ENCODE measurements around the gene RAPGEFL1. TPM values are rescaled to one million over a fixed set of nuclear protein-coding genes. Genes with fewer than 3 reads are reported as not detected.

RAPGEFL1 gene
- total and polyA plus RNA-seq, 4 donors: 6.4 to 16.6 (median 11.2) TPM

DNA sequence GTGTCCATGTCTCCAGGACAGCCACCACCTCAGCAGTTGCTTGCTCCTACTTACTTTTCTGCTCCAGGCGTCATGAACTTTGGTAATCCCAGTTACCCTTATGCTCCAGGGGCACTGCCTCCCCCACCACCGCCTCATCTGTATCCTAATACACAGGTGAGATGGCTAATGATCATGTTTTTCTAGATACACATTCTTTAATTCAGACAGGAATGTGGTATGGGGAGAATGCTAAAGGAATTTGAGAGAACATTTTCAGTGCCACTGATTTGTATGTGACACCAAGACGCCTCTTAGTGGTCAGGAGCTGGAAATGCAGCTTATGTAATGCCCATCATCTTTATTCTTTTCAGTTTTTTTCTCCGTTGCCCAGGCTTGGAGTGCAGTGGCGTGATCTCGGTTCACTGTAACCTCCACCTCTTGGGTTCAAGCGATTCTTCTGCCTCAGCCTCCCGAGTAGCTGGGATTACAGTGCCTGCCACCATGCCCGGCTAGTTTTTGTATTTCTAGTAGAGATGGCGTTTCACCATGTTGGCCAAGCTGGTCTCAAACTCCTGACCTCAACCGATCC lies 8.9 kb upstream of the RAPGEFL1 start:
- DNase-seq (no peak), ATAC-seq (ENCODE audit: low FRiP score) (peak; percentile 85)
- intact Hi-C loops (cut with DNase I): loop anchor here (2.0 to 5.0 kb wide), 3 partner anchors 56 to 151 kb away; partner anchors contain the start of gene CSF3 (in 2 of the 2)
- no peak overlapping the region for H3K4me3 ChIP-seq (ENCODE audit: low read length in 2 of 2)
- peaks cover 8 to 14% of the 10 kb centered on the region in 2 donors for H3K36me3 ChIP-seq (ENCODE audit: control insufficient read depth in 1 of 2, insufficient read depth in 2 of 2, low read length in 1 of 2)
- H3K27me3 ChIP-seq (ENCODE audit: control insufficient read depth in 1 of 2, insufficient read depth in 2 of 2, low read length in 1 of 2): no peaks in the 10 kb centered on the region
- H3K4me1 ChIP-seq (ENCODE audit: control insufficient read depth in 1 of 2, insufficient read depth in 2 of 2, low read length in 2 of 2): peaks cover 0 to 3% of the 10 kb centered on the region in 2 donors
- no peaks in the 10 kb centered on the region for H3K9me3 ChIP-seq (ENCODE audit: control insufficient read depth, low read length)
- WGBS, 2 donors: 29 to 32% methylated on average over 11 of the region's 11 CpGs
- H3K27ac ChIP-seq (ENCODE audit: low read depth in 1 of 2, low read length in 2 of 2): peak overlapping the region in 1 of 2 donors; percentile 71

- Histone ChIP-seq H3K27ac (ENCODE audit: low read depth in 1 of 2, low read length in 2 of 2) (no peak overlapping the region), H3K4me1 (ENCODE audit: control insufficient read depth in 1 of 2, insufficient read depth in 2 of 2, low read length in 2 of 2) (peaks cover 0 to 3% of the 10 kb centered on the region in 2 donors), H3K27me3 (ENCODE audit: control insufficient read depth in 1 of 2, insufficient read depth in 2 of 2, low read length in 1 of 2) (no peaks in the 10 kb centered on the region), H3K4me3 (ENCODE audit: low read length in 2 of 2) (no peak overlapping the region), H3K9me3 (ENCODE audit: control insufficient read depth, low read length) (no peaks in the 10 kb centered on the region), H3K36me3 (ENCODE audit: control insufficient read depth in 1 of 2, insufficient read depth in 2 of 2, low read length in 1 of 2) (peaks cover 8 to 13% of the 10 kb centered on the region in 2 donors)
- DNase-seq: peak in 1 of 2 donors; percentile 3
- intact Hi-C loops (cut with DNase I): no loop called here
- ATAC-seq (ENCODE audit: low FRiP score): no peak
- 81 to 88% methylated on average over 2 of the region's 2 CpGs for WGBS, 2 donors
Observed at GRCh38 chr17:40170325-40170724, 6.9 kb upstream of the RAPGEFL1 start.

DNA sequence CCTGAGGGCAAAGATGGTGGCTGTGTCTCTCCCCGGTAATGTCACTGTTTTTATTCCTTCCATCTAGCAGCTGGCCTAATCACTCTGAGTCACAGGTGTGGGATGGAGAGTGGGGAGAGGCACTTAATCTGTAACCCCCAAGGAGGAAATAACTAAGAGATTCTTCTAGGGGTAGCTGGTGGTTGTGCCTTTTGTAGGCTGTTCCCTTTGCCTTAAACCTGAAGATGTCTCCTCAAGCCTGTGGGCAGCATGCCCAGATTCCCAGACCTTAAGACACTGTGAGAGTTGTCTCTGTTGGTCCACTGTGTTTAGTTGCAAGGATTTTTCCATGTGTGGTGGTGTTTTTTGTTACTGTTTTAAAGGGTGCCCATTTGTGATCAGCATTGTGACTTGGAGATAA lies 5.5 kb upstream of the RAPGEFL1 start:
- H3K36me3 ChIP-seq (ENCODE audit: control insufficient read depth in 1 of 2, insufficient read depth in 2 of 2, low read length in 1 of 2): peaks cover 8 to 13% of the 10 kb centered on the region in 2 donors
- 72 to 74% methylated on average over 1 of the region's 1 CpG for WGBS, 2 donors
- H3K27me3 ChIP-seq (ENCODE audit: control insufficient read depth in 1 of 2, insufficient read depth in 2 of 2, low read length in 1 of 2): no peaks in the 10 kb centered on the region
- H3K4me3 ChIP-seq (ENCODE audit: low read length in 2 of 2): no peak overlapping the region
- no peak overlapping the region for H3K27ac ChIP-seq (ENCODE audit: low read depth in 1 of 2, low read length in 2 of 2)
- DNase-seq (no peak), ATAC-seq (ENCODE audit: low FRiP score) (no peak)
- intact Hi-C loops (cut with DNase I): no loop called here
- H3K4me1 ChIP-seq (ENCODE audit: control insufficient read depth in 1 of 2, insufficient read depth in 2 of 2, low read length in 2 of 2): peaks cover 0 to 3% of the 10 kb centered on the region in 2 donors
- H3K9me3 ChIP-seq (ENCODE audit: control insufficient read depth, low read length): no peaks in the 10 kb centered on the region

DNA sequence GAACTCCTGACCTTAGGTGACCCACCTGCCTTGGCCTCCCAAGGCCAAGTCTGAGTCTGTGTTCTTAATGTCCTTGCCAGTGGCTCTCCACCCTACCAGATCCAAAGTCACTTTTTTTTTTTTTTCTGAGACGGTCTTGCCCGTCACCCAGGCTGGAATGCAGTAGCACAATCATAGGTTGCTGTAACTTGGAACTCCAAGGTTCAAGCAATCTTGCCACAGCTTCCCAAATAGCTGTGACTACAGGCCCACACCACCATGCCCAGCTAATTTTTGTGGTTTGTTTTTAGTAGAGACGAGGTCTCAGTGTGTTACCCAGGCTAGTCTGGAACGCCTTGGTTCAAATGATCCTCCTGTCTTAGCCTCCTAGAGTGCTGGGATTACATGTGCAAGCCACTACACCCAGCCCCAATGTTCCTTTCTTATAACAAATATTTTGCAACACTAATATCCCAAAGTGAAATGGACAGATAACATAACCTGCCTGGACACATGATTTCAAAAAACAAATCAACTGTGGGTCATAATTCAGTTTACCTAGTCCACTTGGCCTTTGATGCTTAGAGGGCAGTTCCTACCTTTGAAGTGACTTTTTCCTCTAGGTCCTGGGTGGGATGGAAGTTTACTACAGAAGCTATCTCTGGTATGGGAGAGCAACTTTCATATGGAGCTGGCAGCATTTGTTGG lies 4.0 kb upstream of the RAPGEFL1 start:
- no peak overlapping the region for H3K27ac ChIP-seq (ENCODE audit: low read depth in 1 of 2, low read length in 2 of 2)
- H3K4me3 ChIP-seq (ENCODE audit: low read length in 2 of 2): no peak overlapping the region
- H3K4me1 ChIP-seq (ENCODE audit: control insufficient read depth in 1 of 2, insufficient read depth in 2 of 2, low read length in 2 of 2): peaks cover 0 to under 1% of the 10 kb centered on the region in 2 donors
- peaks cover 8 to 12% of the 10 kb centered on the region in 2 donors for H3K36me3 ChIP-seq (ENCODE audit: control insufficient read depth in 1 of 2, insufficient read depth in 2 of 2, low read length in 1 of 2)
- H3K27me3 ChIP-seq (ENCODE audit: control insufficient read depth in 1 of 2, insufficient read depth in 2 of 2, low read length in 1 of 2): no peaks in the 10 kb centered on the region
- DNase-seq (peak in 1 of 2 donors; percentile 4), ATAC-seq (ENCODE audit: low FRiP score) (no peak)
- intact Hi-C loops (cut with DNase I): no loop called here
- 66 to 72% methylated on average over 4 of the region's 4 CpGs for WGBS, 2 donors
- no peaks in the 10 kb centered on the region for H3K9me3 ChIP-seq (ENCODE audit: control insufficient read depth, low read length)

DNA sequence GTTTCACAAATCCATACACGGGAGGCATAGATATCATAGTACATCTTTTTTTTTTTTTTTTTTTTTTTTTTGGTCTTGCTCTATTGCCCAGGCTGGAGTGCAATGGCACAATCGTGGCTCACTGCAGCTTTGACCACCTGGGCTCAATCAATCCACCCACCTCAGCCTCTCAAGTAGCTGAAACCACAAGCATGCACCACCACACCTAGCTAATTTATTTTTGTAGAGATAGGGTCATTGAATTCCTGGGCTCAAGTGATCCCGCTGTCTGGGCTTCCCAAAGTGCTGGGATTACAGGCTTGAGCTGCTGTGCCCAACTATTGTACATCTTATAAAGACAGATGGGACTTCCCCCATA lies 3.5 kb upstream of the RAPGEFL1 start:
- Histone ChIP-seq H3K36me3 (ENCODE audit: control insufficient read depth in 1 of 2, insufficient read depth in 2 of 2, low read length in 1 of 2) (peaks cover 8 to 12% of the 10 kb centered on the region in 2 donors), H3K27me3 (ENCODE audit: control insufficient read depth in 1 of 2, insufficient read depth in 2 of 2, low read length in 1 of 2) (no peaks in the 10 kb centered on the region), H3K9me3 (ENCODE audit: control insufficient read depth, low read length) (no peaks in the 10 kb centered on the region), H3K4me1 (ENCODE audit: control insufficient read depth in 1 of 2, insufficient read depth in 2 of 2, low read length in 2 of 2) (no peaks in the 10 kb centered on the region), H3K4me3 (ENCODE audit: low read length in 2 of 2) (no peak overlapping the region), H3K27ac (ENCODE audit: low read depth in 1 of 2, low read length in 2 of 2) (no peak overlapping the region)
- DNase-seq (no peak), ATAC-seq (ENCODE audit: low FRiP score) (no peak)
- WGBS, 2 donors: 67 to 68% methylated on average over 3 of the region's 3 CpGs
- intact Hi-C loops (cut with DNase I): no loop called here

DNA sequence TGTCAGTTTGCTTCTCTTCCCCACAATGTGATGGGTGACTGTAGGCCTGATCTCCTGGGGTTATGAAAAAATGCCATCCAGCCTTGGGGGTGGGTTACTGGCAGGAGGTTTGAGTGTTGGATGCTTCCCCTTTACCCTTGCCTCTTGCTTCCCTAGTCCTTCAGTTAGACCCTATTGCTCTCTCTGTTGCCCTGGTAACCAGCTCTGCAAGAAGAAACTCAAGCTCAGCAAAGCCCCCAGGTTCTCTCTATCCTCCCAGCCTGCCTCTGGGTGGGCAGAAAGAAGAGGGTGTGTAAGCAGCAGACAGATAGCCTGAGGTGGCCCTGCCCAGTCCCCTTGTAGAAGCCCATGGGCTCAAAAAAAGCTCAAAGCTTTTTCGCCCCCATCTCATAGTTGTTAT lies 2.8 kb upstream of the RAPGEFL1 start:
- Histone ChIP-seq H3K9me3 (ENCODE audit: control insufficient read depth, low read length) (no peaks in the 10 kb centered on the region), H3K27me3 (ENCODE audit: control insufficient read depth in 1 of 2, insufficient read depth in 2 of 2, low read length in 1 of 2) (no peaks in the 10 kb centered on the region), H3K4me1 (ENCODE audit: control insufficient read depth in 1 of 2, insufficient read depth in 2 of 2, low read length in 2 of 2) (no peaks in the 10 kb centered on the region), H3K27ac (ENCODE audit: low read depth in 1 of 2, low read length in 2 of 2) (no peak overlapping the region), H3K36me3 (ENCODE audit: control insufficient read depth in 1 of 2, insufficient read depth in 2 of 2, low read length in 1 of 2) (peaks cover 6 to 12% of the 10 kb centered on the region in 2 donors), H3K4me3 (ENCODE audit: low read length in 2 of 2) (no peak overlapping the region)
- 93 to 96% methylated on average over 1 of the region's 1 CpG for WGBS, 2 donors
- DNase-seq (no peak), ATAC-seq (ENCODE audit: low FRiP score) (no peak)
- intact Hi-C loops (cut with DNase I): no loop called here

GRCh38 chr17:40175928-40176753 lies 1.1 kb upstream of the RAPGEFL1 start:
- H3K27me3 ChIP-seq (ENCODE audit: control insufficient read depth in 1 of 2, insufficient read depth in 2 of 2, low read length in 1 of 2): no peaks in the 10 kb centered on the region
- DNase-seq (no peak), ATAC-seq (ENCODE audit: low FRiP score) (no peak)
- no peak overlapping the region for H3K27ac ChIP-seq (ENCODE audit: low read depth in 1 of 2, low read length in 2 of 2)
- intact Hi-C loops (cut with DNase I): no loop called here
- no peak overlapping the region for H3K4me3 ChIP-seq (ENCODE audit: low read length in 2 of 2)
- 88 to 93% methylated on average over 7 of the region's 7 CpGs for WGBS, 2 donors
- H3K9me3 ChIP-seq (ENCODE audit: control insufficient read depth, low read length): no peaks in the 10 kb centered on the region
- H3K4me1 ChIP-seq (ENCODE audit: control insufficient read depth in 1 of 2, insufficient read depth in 2 of 2, low read length in 2 of 2): no peaks in the 10 kb centered on the region
- peaks cover 3 to 5% of the 10 kb centered on the region in 2 donors for H3K36me3 ChIP-seq (ENCODE audit: control insufficient read depth in 1 of 2, insufficient read depth in 2 of 2, low read length in 1 of 2)

DNA sequence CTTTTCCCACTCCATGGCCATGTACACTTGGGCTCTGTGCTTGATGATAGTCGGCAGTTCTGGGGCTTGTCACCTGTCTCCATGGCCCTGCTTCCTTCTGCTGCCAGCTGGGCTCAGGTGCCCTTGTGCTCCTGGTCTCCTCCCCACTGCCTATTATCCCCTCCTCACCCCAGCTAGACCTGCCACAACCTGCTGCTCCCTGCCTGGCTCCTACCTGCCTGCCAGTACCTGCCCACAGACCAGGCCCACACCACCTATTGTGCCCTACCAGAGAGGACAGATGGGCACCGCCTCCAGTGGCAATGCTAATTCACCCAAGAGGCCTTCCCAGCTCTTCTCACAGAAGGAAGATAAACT lies 538 bp upstream of the RAPGEFL1 start:
- Histone ChIP-seq H3K36me3 (ENCODE audit: control insufficient read depth in 1 of 2, insufficient read depth in 2 of 2, low read length in 1 of 2) (peaks cover 0 to 2% of the 10 kb centered on the region in 2 donors), H3K27me3 (ENCODE audit: control insufficient read depth in 1 of 2, insufficient read depth in 2 of 2, low read length in 1 of 2) (no peaks in the 10 kb centered on the region), H3K9me3 (ENCODE audit: control insufficient read depth, low read length) (no peaks in the 10 kb centered on the region), H3K27ac (ENCODE audit: low read depth in 1 of 2, low read length in 2 of 2) (no peak overlapping the region), H3K4me3 (ENCODE audit: low read length in 2 of 2) (no peak overlapping the region), H3K4me1 (ENCODE audit: control insufficient read depth in 1 of 2, insufficient read depth in 2 of 2, low read length in 2 of 2) (no peaks in the 10 kb centered on the region)
- ATAC-seq (ENCODE audit: low FRiP score) (no peak), DNase-seq (no peak)
- WGBS, 2 donors: 87 to 89% methylated on average over 2 of the region's 2 CpGs
- intact Hi-C loops (cut with DNase I): no loop called here

Measured in aorta (tissue), 5 donors.